Astrocyte of the hippocampus (primary cell): ENCODE data around the gene ALG14.
"Not testable (repeated sequence)": the region's sequence is repeated elsewhere in the genome, so short reads cannot be mapped to it uniquely, and the experiment has no call there.

Source experiments
- DNase-seq: peaks from one replicate; pipeline ENCODE4 v3.0.0; 2011; ENCODE audit warnings: low read depth, low spot score

The ALG14 gene

DNA sequence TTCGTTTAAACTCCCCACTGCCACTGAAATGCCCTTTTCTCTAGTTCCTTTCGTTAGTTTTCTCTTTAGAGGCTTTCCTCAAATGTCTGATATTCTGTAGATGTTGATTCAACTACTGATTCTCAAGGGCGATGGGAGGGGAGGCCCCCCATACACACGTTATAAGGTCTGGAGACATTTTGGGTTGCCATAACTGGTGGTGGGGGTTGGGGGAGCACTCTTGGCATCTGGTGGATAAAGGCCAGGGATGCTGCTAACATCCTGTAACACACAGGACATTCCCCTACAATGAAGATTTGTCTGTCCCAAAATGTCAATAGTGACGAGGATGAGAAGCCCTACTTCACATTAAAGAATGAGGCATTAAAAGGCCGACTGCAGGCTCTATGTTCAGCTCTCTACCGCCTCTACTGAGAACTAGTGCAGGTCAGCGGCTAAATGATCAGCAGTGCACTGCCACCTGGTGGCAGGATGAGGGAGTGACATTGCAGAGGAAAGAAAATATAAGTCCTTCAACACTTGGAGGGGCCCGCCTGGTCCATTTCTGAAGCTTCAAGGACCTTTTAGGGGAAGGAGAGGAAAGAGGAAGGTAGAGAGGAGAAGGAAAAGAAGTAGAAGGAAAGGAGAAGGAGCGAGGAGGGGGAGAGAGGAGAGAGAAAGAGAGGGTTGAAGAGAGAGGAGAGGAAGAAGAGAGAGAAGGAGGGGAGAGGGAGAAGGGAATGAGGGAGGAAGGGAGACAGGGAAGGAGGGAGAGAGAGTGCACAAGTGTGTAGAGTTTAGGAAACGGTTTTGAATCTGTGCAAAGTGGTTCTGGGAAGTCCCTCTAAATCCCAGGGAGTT is 29.4 kb downstream of the ALG14 start:
- peak; percentile 92 for DNase-seq

DNA sequence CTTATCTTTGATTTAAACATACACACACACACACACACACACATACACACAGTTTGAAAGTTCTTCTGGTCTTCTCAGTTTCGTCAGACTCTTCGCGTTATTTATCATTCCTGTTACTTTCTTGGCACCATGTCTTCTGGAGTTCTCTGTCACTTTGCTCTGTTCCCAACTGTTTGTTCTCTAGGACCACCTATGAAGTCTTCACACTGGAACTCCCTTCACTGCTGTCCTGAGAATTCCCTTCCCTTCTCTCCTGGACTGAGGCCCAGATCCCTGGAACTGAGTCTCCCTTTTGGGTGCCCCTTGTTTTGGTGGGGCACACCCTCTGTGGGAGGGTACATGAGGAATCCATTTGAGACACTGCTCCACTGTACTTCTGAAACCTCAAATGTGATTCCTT is 30.5 kb downstream of the ALG14 start:
- no peak for DNase-seq

GRCh38 chr1:95041491-95042165 is 31.1 kb downstream of the ALG14 start:
- peak; percentile 90 for DNase-seq

DNA sequence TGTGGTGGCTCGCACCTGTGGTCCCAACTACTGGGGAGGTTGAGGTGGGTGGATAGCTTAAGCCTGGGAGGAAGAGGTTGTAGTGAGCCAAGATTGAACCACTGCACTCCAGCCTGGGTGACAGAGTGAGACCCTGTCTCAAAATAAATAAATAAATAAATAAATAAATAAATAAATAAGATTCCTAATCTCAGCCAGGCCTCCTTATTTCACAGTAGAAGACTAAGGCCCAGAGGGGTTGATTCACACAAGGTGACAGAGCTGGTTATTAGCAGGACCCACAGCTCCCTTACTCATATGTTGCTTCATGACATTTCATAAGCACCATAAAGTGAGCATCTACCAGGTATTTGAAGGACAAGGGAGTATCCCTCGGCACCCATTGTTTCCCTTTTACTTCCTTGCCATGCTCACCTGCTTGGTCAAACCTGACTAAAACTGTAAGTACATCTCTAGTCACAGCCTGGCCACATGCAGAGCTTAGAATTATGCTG is 32.7 kb downstream of the ALG14 start:
- DNase-seq = no peak

DNA sequence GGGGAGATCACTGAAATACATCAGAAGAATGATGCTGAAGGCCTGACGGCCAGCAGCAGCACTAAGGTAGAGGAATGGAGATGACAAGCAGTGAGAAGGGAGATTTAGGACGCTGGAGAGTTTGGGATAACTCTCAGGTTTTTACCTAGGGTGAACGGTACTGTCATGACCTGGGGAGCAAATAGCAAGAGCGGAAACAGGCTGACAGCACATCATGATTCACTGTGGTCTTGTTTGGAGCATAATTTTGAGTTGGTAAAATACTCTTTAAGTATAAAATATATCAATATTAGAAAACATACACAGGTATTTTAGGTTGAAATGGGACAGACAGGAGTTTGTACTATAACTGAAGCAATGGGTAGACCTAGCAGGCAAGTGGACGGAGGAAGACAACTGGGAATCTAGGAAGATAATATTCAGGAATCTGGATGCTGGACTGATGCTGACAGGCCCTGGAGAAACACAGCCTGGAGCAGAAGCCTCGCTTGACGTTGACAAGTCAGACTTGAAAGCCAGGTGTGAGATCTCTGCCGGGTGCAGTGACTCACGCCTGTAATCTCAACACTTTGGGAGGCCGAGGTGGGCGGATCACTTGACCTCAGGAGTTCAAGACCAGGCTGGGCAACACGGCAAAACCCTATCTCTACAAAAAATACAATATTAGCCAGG is 33.3 kb downstream of the ALG14 start:
- no peak for DNase-seq

- DNase-seq = peak; percentile 89
Measured at GRCh38 chr1:95035536-95035935, 37.2 kb downstream of the ALG14 start.

DNA sequence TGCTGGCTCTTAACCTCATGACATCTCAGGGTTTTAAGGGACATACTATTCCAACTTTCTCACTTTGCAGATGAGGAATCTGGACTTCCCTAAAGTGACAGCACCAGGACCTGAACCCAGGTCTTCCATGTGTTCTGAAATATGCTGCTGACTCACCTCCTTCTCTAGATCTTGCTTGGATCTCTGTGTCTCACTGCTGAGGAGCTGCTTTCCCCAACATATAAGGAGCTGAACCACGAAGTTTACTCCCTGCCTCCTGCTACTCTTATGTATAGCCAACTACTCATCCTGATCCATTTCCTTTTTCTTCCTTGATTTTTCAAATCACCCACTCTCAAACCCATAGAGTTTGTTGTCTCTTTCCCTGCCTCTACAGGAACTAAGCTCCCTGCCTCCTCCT is 38.2 kb downstream of the ALG14 start:
- DNase-seq = no peak

DNA sequence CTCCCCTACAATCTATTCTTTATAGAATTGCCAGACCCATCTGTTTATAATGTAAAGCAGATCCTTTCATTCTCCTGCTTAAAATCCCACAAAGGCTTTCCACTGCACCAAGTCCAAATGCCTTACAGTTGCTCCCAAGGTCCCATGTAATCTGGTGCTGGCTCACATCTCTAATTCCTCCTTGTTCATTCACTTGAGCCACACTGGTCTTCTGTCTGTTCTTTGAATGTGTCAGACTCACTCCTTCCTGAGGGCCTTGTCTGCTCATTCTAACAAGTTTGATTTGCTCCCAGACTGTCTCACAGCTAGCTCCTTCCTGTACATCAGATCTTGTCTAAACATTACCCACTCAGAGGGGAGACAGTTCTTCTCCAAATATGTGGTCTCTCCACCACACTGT is 38.9 kb downstream of the ALG14 start:
- peak; percentile 39 for DNase-seq

DNA sequence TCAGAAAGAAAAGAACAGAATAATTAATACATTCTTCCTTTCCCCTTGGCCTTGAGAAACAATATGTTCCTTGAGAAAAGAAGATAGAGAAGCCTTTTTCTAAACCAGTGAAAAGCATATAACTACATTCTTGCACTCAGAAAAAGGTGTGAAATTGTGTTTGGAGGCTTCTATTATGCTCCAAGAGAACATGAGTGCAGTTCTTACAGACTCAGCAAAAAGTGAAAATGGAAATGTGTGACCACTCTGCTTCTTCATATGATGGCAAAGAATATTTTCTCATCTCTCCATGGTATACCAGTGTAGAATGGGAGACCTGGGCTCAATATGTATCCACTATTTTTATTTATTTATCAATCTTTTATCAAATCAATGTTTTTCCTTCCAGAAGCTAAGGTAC is 43.2 kb downstream of the ALG14 start:
- no peak for DNase-seq

DNA sequence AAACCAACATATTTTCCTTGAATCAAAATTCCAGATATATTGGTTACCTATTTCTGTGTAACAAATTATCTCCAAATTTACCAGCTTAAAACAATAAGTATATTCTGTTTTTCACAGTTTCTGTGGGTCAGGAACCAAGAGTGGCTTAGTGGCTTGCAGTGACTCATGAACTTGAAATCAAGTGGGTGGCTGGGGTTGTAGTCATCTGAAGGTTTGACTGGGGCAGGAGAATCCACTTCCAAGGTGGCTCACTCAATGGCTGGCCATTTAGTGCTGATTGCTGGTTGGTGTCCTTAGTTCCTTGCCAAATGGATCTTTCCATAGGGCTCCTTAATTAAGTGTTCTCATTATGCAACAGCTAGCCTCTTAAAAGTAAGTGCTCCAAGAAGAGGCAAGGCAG is 43.8 kb downstream of the ALG14 start:
- no peak for DNase-seq

DNA sequence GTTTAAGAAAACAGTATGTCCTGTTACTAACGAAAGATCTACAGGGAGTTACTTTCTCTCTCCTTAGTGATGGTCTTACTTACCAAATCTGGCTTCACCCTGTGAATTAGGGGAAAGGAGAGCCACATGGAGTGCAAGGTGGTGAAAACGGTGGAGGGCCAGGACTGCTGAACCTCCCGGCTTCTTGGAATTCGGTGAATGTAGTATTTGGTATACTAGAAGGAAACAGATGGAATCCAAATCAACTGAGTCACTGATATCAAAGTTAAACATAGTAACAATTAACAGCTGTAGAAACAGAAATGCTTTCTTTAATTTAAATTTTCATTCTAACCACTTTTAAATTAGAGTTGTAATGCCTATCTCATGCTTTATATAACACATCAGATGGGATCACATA is 45.7 kb downstream of the ALG14 start:
- DNase-seq = peak; percentile 55

DNA sequence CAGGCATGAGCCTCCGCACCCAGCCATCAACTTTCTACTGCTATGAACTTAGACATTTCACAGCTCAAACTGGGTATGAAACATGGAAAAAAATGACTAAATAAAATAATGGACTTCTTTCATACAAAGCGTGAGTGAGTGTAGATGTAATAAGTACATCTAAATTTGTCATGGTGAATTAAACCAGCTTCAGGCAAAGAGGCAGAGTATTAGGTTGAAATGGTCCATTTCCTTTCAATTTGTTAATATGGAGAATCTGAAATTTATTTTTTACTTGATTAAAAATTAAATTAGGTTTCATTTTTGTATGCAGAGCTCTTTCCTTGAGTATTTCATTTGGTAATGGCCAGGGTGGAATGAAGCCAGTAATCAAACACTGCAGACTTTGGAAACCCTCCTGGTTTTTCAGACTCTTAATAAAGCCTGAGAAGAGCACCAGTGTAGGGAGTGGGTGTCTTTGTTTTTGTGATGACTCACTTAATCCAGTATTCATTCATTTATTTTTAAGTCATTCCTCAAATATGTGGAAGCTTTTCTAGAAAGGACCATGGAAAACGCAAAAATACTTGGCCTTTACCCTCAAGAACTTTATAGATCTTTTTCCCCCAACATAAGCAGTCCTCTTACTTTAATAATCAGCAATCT is 49.2 kb downstream of the ALG14 start:
- DNase-seq = peak; percentile 91

DNA sequence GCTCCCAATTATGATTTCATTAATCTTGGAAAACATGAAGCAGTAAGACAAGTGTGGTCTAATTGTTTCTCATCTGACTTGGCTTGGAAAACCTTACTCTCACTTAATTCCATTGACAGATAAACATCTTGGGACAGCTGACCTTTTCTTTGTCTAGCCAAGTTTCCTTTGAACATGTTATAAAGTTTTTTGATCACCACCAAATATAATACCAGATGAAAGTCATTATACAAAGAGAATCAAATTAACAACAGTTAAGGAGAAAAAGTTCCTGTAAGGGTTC is 50.2 kb downstream of the ALG14 start:
- DNase-seq = no peak

GRCh38 chr1:95021805-95022643 is 50.7 kb downstream of the ALG14 start:
- DNase-seq = peak; percentile 73

DNA sequence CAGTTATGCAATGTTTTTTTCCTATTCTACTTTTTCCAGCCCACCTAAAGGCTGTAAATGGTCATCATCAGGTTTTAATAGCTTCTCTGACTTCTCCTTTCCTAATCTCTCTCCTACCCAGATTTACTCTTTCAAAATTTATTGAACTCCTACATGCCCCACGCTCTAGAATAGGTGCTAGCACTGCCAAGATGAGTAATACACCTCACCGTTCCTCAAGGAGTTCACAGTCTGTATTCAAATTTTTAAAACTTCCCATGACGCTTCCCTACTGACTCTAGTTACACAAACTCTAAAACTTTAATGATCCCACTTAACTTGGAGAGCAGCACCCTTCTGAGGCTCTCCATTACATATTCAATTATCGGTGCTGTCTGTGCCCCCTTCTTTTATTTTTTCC is 51.6 kb downstream of the ALG14 start:
- DNase-seq = peak; percentile 51

DNA sequence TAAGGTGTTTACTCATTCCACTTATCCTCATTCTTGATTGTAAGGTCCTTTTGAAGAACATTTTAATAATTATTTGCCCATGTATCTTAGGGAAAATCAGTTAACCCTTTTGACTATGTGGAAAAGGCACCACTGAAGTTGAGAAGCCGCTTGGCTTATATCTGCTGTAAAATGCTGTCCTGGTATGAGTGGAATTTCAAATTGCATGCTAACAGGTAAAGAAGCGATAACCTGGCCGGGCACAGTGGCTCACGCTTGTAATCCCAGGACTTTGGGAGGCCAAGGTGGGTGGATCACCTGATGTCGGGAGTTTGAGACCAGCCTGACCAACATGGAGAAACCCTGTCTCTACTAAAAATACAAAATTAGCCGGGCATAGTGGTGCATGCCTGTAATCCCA is 53.3 kb downstream of the ALG14 start:
- not testable (repeated sequence) for DNase-seq

DNA sequence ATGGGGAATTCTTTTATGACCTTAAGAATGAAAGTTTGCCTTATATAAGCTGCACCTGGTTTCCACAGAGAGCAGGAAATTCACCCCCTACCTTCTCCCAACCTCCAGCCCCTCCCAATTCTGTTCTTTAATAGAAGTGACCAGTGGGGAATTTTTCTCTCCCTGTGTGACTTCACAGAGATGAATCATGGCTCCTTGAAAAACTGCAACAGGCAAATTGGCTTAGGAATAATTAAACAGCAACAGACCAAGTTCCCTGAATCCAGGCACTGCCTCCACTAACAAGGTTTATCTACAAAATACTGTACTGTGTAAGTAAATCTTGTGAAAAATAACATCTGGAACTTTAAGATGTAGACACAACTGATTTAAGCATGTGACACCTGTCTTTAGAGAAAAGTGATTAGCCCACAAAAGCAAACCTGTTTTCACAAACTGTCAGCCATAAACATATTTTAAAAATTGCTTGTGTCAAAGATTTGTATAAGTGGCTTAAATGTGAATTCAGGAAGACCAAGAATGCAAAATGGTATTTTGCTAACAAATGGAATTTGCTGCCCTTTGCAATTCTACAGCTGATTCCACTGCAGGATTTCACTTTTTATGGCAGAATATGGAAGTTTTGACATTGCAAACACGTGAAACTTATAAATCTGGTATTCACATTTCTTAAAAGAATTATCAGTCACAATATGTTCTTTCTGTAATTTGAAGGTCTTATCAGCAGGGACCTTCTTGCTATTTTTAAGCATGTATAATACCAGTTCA is 54.0 kb downstream of the ALG14 start:
- peak; percentile 77 for DNase-seq

- no peak for DNase-seq
Measured at GRCh38 chr1:95017775-95018174, 55.0 kb downstream of the ALG14 start.

- no peak for DNase-seq
Measured at GRCh38 chr1:95015076-95015475, 57.7 kb downstream of the ALG14 start.

- no peak for DNase-seq
Measured at GRCh38 chr1:95013950-95014574, 58.7 kb downstream of the ALG14 start.
